ENCODE measurements around the gene HSDL2. TPM values are rescaled to one million over a fixed set of nuclear protein-coding genes. Genes with fewer than 3 reads are reported as not detected.
"Not testable (repeated sequence)": the region's sequence is repeated elsewhere in the genome, so short reads cannot be mapped to it uniquely, and the experiment has no call there.

HSDL2 gene
- total RNA-seq, 1 experiment from 2014 or later: 23.2 TPM

DNA sequence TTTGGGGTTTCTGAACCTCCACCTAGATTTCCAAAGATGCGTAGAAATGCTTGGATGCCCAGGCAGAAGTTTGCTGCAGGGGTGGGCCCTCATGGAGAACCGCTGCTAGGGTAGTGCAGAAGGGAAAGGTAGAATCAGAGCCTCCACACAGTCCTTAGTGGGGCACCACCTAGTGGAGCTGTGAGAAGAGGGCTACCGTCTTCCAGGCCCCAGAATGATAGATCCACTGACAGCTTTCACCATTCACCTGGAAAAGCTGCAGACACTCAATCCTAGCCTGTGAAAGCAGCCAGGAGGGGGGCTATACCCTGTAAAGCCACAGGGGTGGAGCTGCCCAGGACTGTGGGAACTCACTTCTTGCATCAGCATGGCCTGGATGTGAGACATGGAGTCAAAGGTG is 13.3 kb upstream of the HSDL2 start:
- no peak for DNase-seq (ENCODE audit: low spot score)

DNA sequence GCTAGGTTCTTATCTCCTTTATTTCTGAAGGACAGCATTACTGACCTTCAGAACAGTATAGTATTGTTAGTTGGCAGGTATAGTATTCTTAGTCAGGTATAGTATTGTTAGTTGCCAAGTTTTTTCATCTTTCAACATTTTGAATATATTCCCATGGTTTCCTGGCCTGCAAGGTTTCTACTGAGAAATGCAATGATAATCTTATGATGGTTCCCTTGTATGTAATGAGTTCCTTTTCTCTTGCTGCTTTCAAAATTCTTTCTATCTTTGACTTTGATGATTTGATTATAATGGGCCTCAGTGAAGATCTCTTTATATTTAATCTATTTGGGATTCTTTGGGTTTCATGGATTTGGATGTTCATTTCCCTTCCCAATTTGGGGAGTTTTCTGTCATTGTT is 12.4 kb upstream of the HSDL2 start:
- DNase-seq (ENCODE audit: low spot score): no peak

DNA sequence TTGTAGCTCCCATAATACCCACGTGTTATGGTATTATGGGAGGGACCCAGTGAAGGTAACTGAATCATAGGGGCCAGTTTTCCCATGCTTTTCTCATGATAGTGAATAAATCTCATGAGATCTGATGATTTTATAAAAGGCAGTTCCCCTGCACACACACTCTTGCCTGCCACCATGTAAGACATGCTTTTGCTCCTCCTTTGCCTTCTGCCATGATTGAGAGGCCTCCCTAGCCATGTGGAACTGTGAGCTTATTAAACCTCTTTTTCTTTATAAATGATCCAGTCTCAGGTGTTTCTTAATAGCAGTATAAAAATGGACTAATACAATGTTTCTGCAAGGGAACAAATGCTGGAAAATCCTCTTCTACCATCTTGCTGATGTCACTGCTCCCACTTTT is 10.1 kb upstream of the HSDL2 start:
- DNase-seq (ENCODE audit: low spot score): no peak

DNA sequence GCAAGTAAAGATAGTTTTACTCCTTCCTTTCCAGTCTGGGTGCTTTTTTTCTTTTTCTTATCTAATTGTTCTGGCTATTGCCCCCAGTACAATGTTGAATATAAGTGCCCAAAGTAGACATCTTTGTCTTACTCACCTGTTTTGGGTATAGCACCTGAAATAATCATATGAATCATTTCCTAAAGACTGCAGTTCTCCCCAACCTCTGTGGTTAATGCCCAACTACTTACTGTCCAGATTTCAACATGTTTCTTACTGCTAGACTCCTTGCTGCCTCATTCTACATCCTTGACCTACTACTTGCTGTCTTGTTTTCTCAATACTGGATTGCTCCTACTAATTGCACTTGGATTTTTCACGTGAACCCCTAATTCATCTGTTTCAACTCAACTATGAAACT is 8.8 kb upstream of the HSDL2 start:
- no peak for DNase-seq (ENCODE audit: low spot score)

DNA sequence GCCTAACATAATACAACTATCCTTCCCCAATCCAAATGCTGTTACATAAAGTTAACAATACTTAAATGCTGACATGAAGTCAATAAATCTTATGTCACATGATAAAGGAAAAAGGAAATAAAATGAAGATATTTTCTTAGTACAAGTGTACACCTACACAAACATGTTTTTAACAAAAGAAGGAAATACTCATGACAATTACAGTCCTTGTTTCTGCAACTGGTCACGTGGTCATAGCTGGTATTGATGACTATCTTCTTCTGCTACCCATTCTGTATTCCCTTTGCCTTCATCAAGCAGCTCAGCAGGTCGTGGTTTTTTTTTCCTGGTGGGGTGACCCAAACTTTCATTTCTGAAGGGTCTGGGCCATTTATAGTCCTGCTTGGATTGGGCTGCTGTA is 6.2 kb upstream of the HSDL2 start:
- DNase-seq (ENCODE audit: low spot score): not testable (repeated sequence)

DNA sequence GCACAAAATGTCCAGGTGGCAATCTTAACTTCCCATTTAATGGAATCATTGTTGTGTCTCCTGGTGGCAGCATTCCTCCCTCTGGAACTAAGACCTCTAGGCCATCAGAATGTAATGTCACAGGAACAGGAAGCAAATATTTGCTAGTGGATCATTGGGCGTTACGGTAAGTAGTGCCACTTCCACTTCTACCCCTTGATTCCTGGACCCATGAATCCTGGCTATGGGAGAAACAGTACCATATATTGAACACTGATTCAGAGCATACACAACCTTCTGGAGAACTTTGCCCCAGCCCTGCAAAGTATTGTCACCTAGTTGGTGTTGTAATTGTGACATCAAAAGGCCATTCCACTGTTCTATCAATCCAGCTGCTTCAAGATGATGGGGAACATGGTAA is 5.7 kb upstream of the HSDL2 start:
- DNase-seq (ENCODE audit: low spot score): not testable (repeated sequence)

DNA sequence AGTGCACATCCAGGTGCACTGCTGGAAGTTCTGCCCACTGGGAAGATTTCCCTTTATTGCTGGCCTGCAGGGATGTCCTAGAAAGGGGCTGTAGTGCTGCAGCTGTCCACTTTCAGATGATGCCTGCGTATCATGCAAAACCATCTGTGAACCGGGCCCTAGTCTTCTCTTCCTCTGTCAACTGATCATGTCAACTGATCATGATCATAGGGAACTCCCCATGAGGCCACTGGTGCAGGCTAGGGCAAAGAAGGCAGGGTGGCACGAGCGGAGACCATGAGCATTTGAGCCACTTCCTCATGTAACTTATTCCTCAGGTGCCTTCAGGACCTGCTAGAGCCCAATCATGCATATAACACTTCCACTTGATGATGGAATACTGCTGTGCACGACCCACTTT is 4.5 kb upstream of the HSDL2 start:
- DNase-seq (ENCODE audit: low spot score): no peak

DNA sequence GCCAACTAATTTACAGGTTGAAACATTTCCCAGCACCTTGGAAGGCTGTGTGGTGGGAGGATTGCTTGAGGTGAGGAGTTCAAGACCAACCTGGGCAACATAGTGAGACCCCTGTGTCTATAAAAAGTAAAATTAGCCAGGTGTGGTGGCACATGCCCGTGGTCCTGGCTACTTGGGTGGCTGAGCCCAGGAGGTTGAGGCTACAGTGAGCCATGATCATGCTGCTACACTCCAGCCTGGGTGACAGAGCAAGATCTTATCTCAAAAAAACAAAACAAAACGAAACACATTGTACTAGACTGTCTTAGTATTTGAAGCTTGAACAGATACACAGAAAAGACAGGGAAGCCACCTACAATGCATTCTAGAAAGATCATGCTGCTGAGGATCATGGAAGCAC is 2.8 kb upstream of the HSDL2 start:
- no peak for DNase-seq (ENCODE audit: low spot score)

DNA sequence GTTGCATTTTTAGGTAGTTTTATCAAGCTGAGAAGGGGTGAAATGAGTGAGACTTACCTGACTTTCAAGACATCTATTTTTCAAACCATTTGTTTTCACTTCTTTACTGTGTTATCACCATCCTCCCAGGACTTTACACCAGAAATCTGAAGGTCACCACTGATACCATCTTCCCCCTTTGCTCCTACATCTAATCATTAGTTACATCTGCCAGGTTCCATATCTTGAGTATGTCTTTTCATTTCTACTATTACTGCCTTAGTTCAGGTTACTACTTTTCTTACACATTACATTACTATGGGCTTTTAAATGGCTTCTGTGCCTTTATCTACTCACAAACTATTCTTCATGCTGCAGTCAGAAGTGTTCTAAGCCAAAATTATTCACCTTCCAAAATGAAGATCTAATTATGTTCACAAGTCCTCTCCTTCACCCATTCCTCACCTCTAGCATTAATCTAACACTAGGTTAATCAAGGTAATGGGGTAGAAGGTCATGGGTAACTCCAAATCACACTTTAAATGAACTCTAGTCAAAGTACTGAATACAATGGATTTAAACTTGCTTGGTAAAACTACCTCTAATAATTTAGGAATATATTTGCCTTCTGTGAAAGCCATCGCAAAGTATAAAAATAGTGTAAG is 2.1 kb upstream of the HSDL2 start:
- DNase-seq (ENCODE audit: low spot score): no peak

DNA sequence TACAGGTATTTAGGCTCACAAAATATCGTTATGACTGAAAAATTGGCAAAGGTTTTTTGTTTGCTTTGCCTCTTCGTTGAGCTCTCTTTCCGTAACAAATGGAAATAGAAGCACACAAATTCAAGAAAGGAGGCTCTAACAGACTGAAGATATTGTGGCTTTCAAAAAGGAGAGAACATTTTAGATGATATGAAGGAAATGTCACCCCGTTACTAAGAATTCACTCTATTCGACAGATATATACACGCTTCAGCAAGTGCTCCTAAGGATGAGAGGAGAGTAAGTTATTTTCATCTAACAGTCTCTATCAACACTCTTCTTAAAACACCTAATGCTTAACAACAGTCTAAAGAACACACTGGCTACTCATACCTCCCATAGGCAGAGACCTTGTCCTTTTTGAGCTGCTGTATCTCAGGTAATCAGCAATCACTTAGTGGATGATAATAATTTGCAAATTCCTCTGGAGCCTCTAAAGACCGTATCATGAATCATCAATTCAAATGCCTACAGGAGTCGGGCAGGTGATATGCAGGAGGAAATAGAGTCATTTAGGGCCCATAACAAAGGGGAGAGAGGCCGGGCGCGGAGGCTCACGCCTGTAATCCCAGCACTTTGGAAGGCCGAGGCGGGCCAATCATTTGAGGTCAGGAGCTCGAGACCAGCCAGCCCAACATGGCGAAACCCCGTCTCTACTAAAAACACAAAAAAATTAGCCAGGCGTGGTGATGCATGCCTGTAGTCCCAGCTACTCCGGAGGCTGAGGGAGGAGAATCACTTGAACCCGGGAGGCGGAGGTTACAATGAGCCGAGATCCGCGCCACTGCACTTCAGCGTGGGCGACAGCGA is 1.4 kb upstream of the HSDL2 start:
- DNase-seq (ENCODE audit: low spot score): no peak

DNA sequence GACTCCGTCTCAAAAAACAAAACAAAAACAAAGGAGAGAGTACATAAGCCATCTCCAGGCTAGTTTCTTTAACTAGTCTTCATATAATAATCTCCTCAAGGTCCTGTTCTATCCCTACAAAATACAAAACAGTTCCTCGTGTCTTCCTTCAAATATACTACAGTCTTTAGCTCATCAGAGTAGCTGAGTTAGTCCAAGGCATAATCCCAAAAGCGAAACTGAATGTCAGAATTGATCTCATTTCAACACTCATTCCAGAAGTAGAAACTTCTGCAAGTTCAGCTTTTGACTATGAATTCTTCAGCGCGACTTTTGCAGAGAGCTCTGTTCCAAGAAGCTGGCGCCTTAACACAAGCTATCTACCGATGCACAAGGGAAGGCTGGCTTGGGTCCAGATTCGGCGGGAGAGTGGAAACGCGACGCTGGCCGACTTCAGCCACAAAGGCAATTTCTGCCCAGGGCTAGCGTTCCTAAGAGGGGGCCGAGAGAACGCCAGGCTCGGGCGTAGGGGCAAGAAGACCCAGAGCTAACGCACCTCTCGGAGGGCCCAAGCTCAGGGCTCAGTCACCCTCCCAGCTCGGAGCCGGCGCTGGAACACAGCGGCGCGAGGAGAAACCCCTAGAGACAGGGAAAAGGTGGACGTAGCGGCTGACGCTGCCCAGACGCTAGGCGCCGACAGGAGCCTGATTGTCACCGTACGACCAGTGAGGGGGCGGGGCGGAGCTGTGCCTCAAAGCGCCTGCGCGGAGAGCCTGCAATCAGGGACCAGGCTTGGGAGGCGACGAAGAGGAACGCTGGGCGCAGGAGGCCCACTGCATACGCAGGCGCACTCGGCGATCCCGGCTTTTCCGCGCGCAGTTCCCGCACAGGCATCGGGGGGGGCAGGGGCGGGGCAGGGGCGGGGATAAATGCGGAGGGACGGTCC is 469 bp upstream of the HSDL2 start:
- DNase-seq (ENCODE audit: low spot score): peak; percentile 94

DNA sequence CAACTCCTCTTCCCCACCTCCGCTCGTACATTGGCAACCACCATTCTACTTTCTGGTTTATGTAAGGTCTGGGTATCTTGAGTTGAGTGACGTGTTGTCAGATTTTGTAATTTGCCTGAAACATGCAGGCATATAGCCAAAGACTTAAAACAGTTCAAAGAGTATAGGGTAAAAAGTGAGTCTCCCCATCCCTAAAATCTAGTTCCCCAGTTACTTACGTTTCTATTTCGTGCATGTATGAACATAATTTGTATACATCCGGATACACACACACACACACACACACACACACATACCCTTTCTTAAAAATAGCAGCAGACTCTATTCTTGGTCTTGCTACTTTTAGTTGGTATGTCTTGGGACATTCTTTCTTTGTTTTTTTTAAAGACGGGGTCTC is 915 bp downstream of the HSDL2 start:
- no peak for DNase-seq (ENCODE audit: low spot score)

DNA sequence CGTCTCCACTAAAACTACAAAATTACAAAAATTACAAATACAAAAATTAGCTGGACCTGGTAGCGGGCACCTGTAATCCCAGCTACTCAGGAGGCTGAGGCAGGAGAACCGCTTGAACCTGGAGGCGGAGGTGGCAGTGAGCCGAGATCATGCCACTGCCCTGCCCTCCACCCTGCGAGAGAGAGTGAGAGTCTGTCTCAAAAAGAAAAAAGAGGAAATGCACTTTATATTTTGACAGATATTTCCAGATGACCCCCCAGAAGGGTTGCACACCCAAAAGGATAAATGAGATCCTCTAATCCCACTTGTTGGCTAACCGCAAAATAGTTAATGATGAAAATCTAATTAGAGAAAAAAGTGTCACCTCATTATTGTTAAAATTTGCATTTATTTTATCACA is 2.2 kb downstream of the HSDL2 start:
- no peak for DNase-seq (ENCODE audit: low spot score)

DNA sequence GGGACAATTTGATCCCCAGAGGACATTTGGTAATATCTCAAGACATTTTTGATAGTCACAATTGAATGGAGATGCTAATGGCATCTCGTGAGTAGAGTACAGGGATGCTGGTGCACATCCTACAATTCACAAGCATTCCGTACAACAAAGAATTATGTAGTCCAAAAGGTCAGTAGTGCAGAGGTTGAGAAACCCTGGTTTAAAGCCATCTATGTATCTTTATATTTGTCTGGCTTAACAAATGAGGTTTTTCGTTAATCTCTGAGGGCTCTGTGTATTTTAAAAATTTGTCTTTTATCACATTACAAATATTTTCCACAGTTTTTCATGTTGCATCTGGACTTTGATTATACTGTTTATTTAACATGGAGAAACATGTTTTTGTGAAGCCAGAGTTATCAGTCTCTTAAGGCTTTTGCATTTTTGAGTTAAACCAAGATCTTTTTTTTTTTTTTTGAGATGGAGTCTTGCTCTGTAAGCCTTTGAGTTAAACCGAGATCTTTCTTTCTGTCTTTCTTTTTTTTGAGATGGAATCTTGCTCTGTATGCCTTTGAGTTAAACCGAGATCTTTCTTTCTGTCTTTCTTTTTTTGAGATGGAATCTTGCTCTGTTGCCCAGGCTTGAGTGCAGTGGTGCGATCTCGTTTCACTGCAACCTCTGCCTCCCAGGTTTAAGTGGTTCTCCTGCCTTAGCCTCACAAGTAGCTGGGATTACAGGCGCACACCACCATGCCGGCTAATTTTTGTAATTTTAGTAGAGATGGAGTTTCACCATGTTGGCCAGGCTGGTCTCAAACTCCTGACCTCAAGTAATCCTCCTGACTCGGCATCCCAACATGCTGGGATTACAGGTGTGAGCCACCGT is 2.8 kb downstream of the HSDL2 start:
- DNase-seq (ENCODE audit: low spot score): no peak

DNA sequence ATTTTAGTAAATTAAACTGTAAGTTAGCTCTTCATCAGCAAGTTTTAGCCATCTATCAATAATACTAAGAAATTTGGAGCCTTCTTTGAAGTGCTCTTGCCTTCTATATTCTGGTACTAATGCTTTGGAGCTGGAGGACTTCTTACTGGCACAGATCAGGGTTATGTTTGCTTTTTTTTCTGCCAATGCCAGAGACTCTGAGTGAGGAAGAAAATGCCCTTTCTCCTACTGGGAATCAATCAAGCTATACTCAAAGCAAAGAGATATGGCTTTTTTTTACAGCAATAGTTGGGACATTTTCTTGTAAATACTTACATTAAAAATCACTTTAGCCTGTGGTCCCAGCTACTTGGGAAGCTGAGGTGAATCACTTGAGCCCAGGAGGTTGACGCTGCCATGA is 4.3 kb downstream of the HSDL2 start:
- no peak for DNase-seq (ENCODE audit: low spot score)

DNA sequence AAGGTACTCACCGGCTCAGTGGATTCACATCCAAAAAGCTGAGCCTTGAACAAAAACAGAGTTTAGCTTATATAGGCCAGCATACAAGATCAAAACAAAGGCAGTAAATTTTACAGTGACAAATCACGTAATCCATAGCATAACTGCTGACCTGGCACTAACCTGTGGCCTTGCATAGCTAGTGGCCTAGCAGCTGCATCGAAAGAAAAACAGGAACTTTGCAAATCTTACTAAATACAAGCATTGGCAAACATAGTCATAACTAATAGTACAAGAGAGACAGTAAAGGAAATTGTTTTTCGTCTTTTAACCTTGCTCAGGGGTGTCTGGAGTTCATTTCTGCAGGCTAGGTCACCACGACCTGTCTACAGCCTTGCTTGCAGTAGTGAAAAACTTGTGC is 4.8 kb downstream of the HSDL2 start:
- DNase-seq (ENCODE audit: low spot score): no peak

DNA sequence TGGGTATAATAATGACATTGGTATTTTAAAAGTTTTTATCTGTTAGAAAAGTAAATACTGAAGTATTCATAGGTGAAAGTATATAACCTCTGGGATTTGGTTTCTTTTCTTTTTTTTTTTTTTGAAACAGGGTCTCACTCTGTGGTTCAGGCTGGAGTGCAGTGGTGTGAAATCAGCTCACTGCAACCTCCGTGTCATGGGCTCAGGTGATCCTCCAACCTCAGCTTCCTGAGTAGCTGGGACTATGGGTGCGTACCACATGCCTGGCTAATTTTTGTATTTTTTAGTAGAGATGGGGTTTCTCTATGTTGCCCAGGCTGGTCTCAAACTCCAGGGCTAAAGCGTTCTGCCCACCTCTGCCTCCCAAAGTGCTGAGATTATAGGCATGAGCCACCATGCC is 7.2 kb downstream of the HSDL2 start:
- no peak for DNase-seq (ENCODE audit: low spot score)

DNA sequence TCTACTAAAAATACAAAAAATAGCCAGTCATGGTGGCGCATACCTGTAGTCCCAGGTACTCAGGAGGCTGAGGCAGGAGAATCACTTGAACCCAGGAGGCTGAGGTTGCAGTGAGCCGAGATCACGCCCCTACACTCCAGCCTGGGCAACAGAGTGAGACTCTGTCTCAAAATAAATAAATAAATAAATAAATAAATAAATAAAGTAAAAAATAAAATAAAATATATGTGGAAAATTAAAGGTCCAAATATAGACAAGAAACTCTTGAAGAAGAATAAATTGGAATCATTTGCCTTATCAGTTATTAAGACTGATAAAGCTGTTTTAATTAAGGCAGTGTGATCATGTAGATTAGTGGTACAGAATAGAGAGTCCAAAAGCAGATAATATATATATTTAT is 10.0 kb downstream of the HSDL2 start:
- DNase-seq (ENCODE audit: low spot score): not testable (repeated sequence)

DNA sequence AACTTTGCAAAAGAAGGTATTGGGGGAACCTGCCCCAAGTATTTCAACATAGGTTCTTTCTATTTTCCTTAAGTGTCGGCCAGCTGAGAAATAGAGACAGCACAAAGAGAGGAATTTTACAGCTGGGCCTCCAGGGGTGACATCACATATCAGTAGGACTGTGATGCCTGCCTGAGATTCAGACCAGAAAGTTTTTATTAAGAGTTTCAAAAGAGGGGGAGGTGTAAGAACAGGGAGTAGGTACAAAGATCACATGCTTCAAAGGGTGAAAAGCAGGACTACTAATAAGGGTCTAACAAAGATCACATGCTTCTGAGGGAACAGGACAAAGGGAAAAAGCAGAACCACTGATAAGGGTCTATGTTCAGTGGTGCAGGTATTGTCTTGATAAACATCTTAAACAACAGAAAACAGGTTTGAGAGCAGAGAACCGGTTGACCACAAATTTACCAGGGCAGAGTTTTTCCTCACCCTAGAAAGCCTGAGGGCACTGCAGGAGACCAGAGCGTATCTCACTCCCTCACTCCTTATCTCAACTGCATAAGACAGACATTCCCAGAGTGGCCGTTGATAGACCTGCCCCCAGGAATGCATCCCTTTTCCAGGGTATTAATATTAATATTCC is 12.1 kb downstream of the HSDL2 start:
- DNase-seq (ENCODE audit: low spot score): not testable (repeated sequence)

DNA sequence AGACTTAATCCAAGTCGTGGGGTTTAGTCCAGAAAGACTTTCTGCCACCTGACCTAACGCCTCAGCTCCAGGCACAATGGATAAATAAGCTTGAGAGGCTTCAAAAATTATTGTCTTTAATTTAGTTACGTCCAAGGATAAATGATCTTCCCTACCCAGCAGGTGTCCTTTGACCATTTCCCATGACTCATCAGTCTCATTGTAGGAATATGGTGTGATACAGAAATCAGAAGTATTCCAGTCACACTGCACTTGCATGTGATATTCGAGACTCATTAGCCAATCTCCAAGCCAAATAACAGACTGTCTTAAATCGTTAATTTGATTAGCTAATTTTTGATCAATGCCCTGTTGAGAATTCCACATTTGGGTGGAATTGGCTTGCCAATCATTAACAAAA is 13.2 kb downstream of the HSDL2 start:
- peak; percentile 64 for DNase-seq (ENCODE audit: low spot score)

DNA sequence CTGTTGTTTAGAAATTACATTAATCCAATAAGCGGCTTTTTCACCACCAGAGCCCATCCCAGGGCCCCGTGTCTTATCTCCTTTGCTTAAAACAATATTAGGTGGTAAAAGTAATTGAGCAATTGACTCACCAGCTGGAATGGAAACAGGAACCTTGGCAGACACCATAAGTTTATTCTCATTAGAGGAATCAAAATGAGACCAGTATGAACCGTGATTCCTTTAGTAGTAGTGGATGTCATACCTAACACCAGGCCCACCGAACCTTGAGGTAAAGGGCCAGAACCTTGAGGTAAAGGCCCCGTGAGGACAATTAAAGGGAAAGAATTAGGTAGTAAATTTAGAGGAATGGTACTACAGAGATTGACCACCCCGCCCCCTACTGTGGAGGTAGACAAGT is 16.5 kb downstream of the HSDL2 start:
- DNase-seq (ENCODE audit: low spot score): no peak

Data from A172 (cell line).